Neural cell (in vitro differentiated cells): Measurements from ENCODE around the gene JAKMIP3.

Experiments
- EP300 ChIP-seq: fragments of 450-650 bp; conservative IDR thresholded peaks from 2 replicates; pipeline ENCODE4 v1.6.1; 2014; ENCODE audit warnings: antibody characterized with exemption, mild to moderate bottlenecking, moderate library complexity; ENCODE audit not compliant: poor library complexity, severe bottlenecking
- EZH2 ChIP-seq: fragments of 200-600, 300-800 bp; shearing (Covaris generic), sonication (generic); IDR thresholded peaks from 2 replicates; pipeline ENCODE4 v1.6.1; 2014; ENCODE audit warnings: antibody characterized with exemption, low read length, borderline replicate concordance, mild to moderate bottlenecking; ENCODE audit not compliant: insufficient read depth, poor library complexity, severe bottlenecking
- POLR2AphosphoS5 ChIP-seq: IDR thresholded peaks from 2 replicates; pipeline ENCODE4 v1.6.1; 2012
- RAD21 ChIP-seq: fragments of 450-650 bp; conservative IDR thresholded peaks from 2 replicates; pipeline ENCODE4 v1.6.1; 2014; ENCODE audit warnings: antibody characterized with exemption, mild to moderate bottlenecking, moderate library complexity
- REST ChIP-seq: IDR thresholded peaks from 2 replicates; pipeline ENCODE4 v1.6.1; 2012; ENCODE audit warnings: borderline replicate concordance
- TAF1 ChIP-seq: IDR thresholded peaks from 2 replicates; pipeline ENCODE4 v1.6.1; 2012; ENCODE audit warnings: low read depth
- TF ChIP-seq, protein P1 (sequence below): fragments of 450-650 bp; IDR thresholded peaks from 2 replicates; pipeline ENCODE4 v1.5.1; 2014; ENCODE audit warnings: antibody characterized with exemption, mild to moderate bottlenecking, moderate library complexity; ENCODE audit not compliant: poor library complexity, severe bottlenecking

DNA sequence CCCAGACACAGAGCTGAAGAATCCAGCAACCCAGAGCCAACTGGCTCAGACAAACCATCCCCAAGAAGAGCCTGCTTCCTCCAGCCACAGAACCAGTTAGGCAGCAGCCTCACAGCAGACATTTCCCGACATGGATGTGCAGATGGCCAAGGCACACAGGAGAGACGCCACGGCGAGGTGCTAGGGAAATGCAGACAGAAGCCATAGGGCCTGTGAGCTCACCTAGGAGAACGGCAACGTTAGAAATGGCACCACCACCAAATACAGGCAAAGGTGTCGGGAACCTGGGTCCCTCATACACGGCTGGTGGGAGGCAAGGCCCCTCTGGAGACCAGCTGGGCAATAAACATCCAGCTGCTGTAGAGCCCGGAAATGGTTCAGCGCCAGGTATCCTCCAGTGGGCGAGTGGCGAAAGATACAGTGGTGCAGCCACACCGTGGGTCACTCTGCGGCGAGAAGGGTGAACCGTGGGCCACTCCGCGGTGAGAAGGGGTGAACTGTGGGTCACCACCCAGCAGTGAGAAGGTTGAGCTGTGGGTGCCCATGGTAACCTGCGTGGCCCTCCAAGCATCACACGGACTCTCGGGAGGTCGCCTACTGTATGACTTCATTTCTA lies 31.2 kb downstream of the JAKMIP3 start:
- no peak for TF ChIP-seq EZH2
- TF ChIP-seq REST = no peak
- TF ChIP-seq, protein P1, sequence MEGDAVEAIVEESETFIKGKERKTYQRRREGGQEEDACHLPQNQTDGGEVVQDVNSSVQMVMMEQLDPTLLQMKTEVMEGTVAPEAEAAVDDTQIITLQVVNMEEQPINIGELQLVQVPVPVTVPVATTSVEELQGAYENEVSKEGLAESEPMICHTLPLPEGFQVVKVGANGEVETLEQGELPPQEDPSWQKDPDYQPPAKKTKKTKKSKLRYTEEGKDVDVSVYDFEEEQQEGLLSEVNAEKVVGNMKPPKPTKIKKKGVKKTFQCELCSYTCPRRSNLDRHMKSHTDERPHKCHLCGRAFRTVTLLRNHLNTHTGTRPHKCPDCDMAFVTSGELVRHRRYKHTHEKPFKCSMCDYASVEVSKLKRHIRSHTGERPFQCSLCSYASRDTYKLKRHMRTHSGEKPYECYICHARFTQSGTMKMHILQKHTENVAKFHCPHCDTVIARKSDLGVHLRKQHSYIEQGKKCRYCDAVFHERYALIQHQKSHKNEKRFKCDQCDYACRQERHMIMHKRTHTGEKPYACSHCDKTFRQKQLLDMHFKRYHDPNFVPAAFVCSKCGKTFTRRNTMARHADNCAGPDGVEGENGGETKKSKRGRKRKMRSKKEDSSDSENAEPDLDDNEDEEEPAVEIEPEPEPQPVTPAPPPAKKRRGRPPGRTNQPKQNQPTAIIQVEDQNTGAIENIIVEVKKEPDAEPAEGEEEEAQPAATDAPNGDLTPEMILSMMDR = no peak
- no peak for TF ChIP-seq POLR2AphosphoS5
- no peak for TF ChIP-seq RAD21
- TF ChIP-seq TAF1 = no peak
- TF ChIP-seq EP300 = no peak
